HepG2 (cell line): ENCODE results near the gene TRIM44.

Experiments
- CTCF ChIP-seq: sonication (generic); formaldehyde crosslinking; IDR thresholded peaks from 2 replicates; pipeline ENCODE4 v1.5.0; 2020; ENCODE audit warnings: mild to moderate bottlenecking, missing genetic modification reagents, moderate library complexity
- EZH2 ChIP-seq: conservative IDR thresholded peaks from 2 replicates; pipeline ENCODE4 v1.6.1; 2012; ENCODE audit warnings: mild to moderate bottlenecking, low read depth, low read length, moderate library complexity
- TOE1 ChIP-seq: sonication (generic); formaldehyde crosslinking; IDR thresholded peaks from 2 replicates; pipeline ENCODE4 v1.4.0; 2020; ENCODE audit warnings: mild to moderate bottlenecking, missing genetic modification reagents

GRCh38 chr11:35857922-35858321 is 195.3 kb downstream of the TRIM44 start:
- TF ChIP-seq TOE1 (CRISPR knock-in tag) = no peak
- TF ChIP-seq EZH2 = no peak
- no peak for TF ChIP-seq CTCF (CRISPR knock-in tag)
